Ramos (cell line): Measurements from ENCODE around the gene STAT5B.
"Not testable (repeated sequence)": the region's sequence is repeated elsewhere in the genome, so short reads cannot be mapped to it uniquely, and the experiment has no call there.

Source experiments
- in situ Hi-C: fragments of 300-500 bp; cut with MboI; formaldehyde crosslinking; loops from one replicate; pipeline ENCODE4 v1.14.3; 2022; ENCODE audit warnings: low sequenced_read_pairs; ENCODE audit not compliant: unreplicated experiment

The STAT5B gene

DNA sequence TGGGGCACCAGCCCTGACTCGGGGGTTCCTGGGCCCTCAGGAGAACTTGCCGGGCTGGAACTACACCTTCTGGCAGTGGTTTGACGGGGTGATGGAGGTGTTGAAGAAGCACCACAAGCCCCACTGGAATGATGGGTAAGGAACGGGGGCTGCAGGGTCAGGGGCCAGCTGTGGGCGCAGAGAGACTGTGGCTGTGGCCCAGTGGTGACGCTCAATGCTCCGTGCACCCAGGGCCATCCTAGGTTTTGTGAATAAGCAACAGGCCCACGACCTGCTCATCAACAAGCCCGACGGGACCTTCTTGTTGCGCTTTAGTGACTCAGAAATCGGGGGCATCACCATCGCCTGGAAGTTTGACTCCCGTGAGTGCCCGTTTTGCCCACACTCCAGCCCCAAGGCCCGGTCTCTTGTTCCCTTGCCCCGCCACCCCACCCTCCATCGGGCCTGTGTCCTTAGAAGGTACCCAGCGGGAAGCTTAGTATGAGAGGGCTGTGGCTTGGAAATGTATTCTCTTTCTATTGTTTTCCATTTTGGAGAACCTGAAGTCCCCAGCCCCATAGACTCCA is 31.3 kb upstream of the STAT5B start:
- in situ Hi-C loops: no loop called here

DNA sequence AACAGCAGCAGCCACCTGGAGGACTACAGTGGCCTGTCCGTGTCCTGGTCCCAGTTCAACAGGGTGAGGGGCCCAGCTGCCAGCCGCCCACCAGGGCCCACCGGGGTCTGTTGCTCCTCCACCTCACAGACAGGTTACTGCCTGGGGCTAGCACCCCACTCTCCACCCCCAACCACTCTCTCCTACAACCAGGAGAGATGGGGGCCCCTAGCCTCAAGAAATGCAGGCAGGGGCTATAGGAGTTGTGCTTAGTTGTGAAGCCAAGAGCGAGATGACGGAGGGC is 30.1 kb upstream of the STAT5B start:
- in situ Hi-C loops: no loop called here

DNA sequence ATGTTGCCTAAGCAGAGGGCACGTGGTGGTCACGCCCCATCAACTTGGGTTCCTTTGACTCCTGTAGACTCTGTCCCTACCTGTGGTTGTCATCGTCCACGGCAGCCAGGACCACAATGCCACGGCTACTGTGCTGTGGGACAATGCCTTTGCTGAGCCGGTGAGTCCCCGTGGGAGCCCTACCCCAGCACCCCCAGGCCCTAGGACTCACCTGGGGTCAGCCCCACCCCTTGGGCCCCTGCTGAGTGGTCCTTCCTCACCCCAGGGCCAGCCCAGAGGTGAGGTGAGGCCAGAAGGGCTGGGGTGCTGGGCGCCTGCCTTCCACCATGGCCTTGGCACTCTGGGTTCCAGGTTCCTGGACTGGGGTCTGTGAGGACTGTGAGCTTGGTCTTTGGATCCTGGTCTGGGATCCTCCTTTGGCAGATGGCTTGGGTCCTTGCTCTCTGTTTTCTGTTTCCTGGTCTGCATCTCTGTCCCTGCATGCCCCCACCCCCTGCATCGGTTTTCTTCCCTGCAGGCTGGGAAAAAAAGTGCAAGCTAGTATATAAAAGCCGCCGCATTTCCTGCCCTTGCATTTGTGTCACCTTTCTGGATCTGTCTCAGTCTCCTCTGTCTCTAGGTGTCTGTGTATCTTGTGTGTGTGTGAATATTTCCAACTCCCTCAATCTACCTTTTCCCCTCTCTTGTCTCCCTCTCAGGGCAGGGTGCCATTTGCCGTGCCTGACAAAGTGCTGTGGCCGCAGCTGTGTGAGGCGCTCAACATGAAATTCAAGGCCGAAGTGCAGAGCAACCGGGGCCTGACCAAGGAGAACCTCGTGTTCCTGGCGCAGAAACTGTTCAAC is 29.6 kb upstream of the STAT5B start:
- in situ Hi-C loops: no loop called here

DNA sequence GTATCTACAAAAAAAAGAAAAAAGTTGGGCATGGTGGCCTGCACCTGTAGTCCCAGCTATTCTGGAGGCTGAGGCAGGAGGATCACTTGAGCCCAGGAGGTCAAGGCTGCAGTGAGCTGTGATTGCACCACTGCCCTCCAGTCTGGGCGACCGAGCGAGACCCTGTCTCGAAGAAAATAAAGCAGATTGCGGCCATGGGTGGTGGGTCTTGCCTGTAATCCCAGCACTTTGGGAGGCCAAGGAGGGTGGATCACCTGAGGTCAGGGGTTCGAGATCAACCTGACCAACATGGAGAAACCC is 28.8 kb upstream of the STAT5B start:
- in situ Hi-C loops: not testable (repeated sequence)

DNA sequence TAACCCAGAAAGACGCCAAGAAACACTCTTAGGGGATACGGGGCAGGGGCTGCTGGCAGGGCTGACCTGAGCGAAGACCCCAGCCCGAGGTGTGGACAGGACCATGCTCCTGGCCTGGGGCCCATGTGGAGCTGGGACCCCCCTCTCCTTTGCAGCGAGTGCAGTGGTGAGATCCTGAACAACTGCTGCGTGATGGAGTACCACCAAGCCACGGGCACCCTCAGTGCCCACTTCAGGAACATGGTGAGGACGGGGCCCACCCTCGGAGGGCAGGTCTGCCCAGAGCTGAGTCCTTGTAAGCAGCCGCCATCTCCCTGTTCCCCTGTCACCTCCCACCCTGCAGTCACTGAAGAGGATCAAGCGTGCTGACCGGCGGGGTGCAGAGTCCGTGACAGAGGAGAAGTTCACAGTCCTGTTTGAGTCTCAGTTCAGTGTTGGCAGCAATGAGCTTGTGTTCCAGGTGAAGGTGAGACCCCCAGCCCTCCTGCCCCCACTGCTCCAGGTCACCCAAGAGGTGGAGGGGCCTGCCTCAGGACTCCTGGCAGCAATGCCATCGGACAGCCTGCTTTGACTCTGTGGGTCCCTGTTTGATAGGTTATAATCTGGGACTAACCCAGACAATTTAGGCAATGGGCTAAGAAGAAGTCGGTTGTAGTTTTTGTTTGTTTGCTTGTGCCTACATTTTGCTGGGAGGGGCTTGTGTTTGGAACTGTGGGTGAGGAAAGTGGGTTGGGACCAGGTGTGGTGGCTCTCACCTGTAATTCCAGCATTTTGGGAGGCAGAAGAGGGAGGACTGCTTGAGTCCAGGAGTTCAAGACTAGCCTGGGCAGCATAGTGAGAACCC is 28.2 kb upstream of the STAT5B start:
- in situ Hi-C loops: no loop called here

DNA sequence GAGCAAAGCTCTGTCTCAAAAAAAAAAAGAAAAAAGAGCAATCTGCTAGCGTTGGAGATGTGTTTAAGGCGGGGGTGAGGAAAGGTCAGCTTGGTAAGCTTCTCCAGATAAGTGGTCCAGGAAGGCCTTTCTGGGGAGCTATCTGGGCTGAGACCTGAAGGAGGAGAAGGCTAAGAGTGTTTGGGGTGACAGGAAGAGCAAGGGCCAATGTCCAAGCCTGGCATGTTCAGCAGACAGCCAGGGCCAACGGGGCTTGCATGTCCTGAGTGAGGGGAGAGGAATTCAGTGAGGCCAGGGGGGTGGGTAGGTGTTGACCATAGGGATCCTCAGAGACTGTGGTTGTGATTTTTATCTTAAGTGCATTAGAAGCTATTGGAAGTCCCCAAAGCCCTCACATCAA is 27.5 kb upstream of the STAT5B start:
- in situ Hi-C loops: no loop called here

DNA sequence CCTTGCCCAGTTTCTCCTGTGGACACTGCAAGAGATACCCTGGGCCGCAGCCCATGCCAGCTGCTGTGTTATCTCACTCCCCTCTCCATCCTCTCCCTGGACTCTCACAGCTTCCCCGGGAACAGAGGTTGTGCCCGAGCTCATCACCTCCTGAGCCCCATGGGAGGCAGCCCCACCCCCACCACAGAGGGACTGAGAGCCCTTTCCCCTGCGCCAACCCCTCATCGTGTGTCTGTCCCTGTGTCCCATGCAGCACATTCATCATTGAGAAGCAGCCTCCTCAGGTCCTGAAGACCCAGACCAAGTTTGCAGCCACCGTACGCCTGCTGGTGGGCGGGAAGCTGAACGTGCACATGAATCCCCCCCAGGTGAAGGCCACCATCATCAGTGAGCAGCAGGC is 24.8 kb upstream of the STAT5B start:
- in situ Hi-C loops: no loop called here

DNA sequence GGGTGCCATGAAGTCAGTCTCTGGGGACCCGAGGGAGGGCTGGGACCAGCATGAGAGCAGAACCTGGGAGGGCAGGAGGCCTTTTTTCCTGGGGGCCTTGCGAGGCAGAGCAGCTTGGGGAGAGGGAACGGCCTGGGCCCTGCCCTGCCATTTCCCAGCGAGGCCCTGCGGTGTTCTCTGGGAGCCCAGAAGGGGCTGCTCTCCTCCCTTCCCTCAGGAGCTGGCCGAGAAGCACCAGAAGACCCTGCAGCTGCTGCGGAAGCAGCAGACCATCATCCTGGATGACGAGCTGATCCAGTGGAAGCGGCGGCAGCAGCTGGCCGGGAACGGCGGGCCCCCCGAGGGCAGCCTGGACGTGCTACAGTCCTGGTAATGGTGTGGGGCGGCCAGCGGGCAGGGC is 23.7 kb upstream of the STAT5B start:
- in situ Hi-C loops: not testable (repeated sequence)

DNA sequence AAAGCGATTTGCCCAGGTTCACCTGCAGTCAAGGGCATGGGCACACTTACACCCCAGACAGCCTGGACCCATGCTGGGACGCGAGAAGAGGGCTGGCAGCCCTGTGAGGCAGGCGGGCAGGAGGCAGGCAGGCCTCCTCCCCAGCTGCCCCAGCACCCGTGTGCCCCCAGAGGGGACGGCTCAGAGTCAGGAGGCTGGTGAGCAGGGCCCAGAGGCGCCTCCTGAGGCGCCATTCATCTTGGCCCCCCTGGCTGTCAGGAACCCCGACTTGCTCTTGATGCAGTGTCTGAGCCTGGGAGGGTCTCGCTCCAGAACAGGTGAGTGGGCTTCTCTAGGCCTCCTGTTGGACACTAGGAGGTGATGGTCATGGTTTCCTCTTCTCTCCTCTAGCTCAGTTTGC is 23.2 kb upstream of the STAT5B start:
- in situ Hi-C loops: not testable (repeated sequence)

DNA sequence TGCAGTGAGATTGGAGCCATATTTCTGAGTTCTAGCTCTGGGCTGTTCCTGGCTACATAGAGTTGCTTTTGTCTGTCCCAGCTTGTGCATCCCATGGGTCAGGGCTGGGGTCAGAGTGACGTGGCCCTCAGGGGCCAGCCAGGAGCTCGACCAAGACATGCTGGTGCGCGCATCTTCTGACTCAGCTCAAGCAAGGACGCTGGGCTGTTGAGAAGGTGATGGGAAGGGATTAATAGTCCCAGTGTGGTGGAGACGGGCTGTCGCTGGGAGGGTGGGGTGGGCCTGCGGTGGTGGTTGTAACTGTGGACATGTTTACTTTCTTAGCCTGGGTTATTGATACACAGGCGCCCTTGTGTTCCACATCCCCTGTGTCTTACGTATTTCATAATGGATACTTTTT is 21.6 kb upstream of the STAT5B start:
- in situ Hi-C loops: not testable (repeated sequence)

DNA sequence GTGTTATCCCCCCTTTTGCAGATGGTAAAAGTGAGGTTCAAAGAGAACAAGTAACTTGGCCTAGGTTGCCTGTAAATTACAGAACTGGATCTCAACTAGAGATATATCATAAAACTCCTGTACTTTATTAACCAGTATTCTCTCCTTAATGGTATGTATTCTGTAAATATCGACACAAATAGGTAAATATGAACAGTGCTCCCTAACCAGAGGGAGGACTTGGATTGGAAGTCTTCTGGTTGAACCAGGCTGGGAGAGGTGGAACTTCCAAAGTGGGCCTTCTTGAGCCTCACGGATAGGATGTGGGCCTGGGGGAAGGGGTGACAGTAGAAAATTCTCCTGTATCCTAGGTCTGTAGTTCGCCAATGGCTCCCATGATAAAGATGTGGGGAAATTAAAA is 19.8 kb upstream of the STAT5B start:
- in situ Hi-C loops: no loop called here

DNA sequence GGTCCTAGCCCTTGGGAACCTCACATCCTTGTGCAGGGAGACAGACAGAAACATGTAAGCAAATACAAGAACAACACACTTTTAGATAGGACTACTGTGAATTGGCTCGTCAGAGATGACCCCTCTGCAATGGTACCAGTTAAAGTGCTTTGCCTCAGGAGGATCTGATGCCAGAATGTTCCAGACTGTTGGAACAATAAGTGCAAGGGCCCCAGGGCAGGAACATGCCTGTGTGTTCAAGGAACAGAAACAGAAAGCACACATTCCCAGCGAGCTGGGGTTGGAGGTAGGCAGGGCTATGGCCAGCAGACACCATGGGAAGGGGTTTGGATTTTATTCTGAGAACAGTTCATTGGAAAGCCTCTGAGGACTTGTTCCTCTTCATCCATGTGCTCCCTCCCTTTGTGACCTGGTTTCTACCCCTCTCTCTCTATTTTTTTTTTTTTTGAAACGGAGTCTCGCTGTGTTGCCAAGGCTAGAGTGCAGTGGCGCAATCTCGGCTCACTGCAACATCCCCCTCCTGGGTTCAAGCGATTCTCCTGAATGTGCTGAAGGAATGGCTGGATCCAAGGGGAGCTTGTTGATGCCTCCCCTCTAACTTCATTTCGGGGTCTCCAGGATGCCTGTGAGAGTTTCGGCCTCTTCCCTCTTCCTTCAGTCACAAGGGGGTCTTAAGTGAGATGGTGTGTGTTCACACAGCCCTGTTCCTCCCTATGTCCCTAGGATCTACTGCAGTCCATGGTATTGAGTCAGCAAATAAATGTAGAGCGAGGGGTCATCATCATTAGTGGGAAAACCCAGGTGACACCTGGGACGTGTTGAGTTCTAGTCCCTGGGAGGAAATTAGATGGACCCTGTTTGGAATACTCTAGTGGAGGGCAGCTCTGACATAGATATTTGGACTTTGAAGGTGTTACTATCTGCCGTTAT is 18.5 kb upstream of the STAT5B start:
- in situ Hi-C loops: no loop called here

DNA sequence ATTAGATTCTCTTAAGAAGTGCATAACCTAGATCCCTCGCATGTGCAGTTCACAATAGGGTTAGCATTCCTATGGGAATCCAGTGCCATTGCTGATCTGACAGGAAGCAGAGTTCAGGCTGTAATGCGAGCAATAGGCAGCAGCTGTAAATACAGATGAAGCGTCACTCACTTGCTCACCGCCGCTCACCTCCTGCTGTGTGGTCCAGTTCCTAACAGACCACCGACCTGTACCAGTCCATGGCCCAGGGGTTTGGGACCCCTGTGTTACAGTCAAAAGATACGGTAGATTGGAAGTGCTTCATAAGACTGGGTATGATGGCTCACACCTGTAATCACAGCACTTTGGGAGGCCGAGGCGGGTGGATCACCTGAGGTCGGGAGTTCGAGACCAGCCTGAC is 14.9 kb upstream of the STAT5B start:
- in situ Hi-C loops: no loop called here

DNA sequence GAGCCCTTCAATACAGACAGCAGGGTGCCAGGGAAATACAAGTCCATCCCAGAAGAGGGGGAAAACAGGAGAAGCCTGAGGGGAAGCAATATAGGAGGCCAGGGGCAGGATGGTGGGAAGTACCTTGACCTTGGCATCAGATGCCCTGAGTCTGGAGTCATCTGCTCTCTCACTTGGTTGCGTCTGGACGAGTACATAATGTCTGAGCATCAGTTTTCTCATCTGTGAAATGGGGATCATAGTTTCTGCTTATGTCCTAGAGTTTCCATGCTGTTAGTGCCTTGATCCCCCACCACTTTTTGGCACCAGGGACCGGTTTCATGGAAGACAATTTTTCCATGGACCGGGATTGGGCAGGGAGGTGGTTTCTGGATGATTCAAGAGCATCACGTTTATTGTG is 14.4 kb upstream of the STAT5B start:
- in situ Hi-C loops: no loop called here

DNA sequence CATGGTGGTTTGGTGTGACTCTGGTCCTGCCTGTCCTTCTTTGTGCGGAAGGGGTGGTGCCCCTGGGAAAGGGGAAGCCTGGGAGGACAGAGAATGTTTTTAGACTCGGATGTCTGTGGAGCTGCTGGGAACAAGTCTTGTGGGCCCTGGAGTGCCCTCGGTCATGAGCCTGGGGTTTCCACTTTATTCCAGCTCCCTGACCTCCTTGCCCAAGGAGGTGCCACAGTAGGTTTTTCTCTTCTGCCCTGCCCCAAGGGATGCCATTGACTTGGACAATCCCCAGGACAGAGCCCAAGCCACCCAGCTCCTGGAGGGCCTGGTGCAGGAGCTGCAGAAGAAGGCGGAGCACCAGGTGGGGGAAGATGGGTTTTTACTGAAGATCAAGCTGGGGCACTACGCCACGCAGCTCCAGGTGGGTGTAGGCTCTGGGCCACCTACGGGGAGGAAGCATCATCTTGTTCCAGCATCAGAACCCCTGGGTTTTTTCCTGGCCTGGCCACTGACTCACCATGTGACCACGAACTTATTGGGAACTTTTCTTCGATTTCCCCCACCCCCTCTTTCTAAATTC is 13.5 kb upstream of the STAT5B start:
- in situ Hi-C loops: no loop called here

DNA sequence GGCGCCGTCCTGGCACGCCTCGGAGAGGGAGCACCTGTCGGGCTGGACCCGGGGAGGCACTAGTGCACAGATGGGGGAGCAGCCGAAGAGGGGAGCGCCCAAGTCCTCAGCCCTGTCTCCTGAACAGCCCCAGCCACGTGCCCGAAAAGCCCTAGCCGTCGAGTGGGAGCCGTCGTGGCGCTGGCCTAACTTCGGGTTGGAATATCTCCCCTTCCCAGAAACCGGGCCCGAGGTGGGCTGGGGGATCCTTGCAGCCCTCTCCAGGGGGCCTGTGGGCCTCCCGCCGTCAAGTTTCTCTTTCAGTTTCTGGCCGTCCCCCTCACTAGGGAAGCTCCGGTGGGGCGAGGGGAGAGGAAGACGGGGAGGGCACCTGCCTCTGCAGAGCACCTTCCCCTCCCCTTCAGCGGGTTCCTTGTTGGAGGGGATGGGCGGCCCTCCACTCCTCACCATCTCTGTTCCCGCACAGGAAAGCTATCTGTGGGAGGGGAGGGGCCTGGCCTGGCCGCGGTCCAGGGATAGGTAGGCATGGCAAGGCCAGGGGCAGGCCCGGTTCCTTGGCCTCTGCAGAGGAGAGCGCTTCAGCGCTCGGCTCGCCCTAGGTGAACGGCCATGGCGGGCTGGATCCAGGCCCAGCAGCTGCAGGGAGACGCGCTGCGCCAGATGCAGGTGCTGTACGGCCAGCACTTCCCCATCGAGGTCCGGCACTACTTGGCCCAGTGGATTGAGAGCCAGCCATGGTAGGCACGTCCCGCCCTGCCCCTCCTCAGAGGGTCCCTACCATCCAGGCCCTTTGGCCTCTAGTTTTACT is 12.8 kb upstream of the STAT5B start:
- in situ Hi-C loops: no loop called here

DNA sequence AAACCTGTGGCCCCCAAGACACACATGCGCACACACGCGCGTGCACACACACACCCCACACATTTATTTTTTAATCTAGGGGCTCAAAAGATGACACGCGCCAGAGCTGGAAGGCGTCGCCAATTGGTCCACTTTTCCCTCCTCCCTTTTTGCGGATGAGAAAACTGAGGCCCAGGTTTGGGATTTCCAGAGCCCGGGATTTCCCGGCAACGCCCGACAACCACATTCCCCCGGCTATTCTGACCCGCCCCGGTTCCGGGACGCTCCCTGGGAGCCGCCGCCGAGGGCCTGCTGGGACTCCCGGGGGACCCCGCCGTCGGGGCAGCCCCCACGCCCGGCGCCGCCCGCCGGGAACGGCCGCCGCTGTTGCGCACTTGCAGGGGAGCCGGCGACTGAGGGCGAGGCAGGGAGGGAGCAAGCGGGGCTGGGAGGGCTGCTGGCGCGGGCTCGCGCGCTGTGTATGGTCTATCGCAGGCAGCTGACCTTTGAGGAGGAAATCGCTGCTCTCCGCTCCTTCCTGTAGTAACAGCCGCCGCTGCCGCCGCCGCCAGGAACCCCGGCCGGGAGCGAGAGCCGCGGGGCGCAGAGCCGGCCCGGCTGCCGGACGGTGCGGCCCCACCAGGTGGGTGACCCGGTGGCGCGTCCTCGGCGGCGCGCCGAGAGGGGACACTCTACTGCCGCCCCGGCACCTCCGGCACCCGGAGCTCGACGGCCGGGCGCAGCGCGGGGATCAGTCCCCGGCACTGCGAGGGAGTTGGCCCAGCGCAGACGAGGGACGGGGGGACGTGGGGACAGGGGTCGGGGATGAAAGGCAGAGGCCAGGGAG is 12.0 kb upstream of the STAT5B start, which contains the start of gene STAT5A:
TSS of gene STAT5A (plus strand) at position 522 of the 826 bp plus-strand sequence. CDS start 914 bp downstream, outside the sequence.
- in situ Hi-C loops: no loop called here

DNA sequence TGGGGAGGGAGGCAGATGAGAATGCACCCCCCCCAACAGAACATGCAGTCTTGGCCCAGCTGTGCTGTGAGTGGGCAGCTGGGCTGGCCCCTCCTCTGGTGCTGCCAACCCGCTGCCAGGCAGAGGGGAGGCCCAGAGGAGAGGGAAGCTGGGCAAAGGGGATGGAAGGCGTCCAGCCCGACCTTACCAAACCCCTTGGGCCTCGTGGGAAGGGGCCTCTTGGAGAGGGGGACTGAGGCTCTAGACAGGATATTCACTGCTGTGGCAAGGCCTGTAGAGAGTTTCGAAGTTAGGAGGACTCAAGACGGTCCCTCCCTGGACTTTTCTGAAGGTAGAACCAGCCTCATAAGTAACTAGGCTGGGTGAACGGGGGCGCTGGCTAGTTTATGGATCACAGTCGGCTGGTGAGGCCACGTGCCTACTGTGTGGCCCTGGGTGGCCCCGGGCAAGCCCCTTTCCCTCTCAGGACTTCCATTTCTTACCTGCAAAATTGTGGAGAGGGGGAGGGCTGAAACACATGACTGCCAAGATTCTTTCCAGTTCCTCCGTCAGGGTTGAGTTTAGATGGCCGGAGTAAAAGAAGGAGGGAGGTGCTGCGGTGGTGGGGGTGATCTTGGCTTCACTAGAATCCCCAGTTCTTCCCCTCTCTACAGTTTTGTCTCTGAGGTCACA is 11.2 kb upstream of the STAT5B start:
- in situ Hi-C loops: no loop called here
